ENCODE measurements around the gene LPCAT1. TPM values are rescaled to one million over a fixed set of nuclear protein-coding genes. Genes with fewer than 3 reads are reported as not detected.

LPCAT1 gene
- total and polyA plus RNA-seq, 2 of the 4 experiments (the other 2 are of a cell fraction), result 17.7 to 33.6 TPM

GRCh38 chr5:1483064-1483463, 40.7 kb downstream of the LPCAT1 start:
- ATAC-seq (ENCODE audit: low read depth) (no peak), DNase-seq (no peak)
- no peak overlapping the region for H3K23ac ChIP-seq (ENCODE audit: low read depth, low read length)
- ChIA-PET CTCF (no interaction called here), POLR2A (ENCODE audit: unreplicated experiment) (no interaction called here)
- H2BK120ac ChIP-seq (ENCODE audit: low read depth, low read length), result no peak overlapping the region
- H4K91ac ChIP-seq (ENCODE audit: insufficient read depth, low read depth, low read length), result no peak overlapping the region
- intact Hi-C loops (cut with micrococcal nuclease) (no loop called here), dilution Hi-C loops (cut with HindIII; ENCODE audit: low sequenced_read_pairs, unreplicated experiment) (no loop called here), in situ Hi-C loops (cut with MboI; ENCODE audit: low sequenced_read_pairs) (loop anchor here (10.0 kb wide), 1 partner anchor 162 kb away; no protein-coding TSS in a partner anchor)
- peaks cover 65% of the 10 kb centered on the region for H3K36me3 ChIP-seq (ENCODE audit: control insufficient read depth, insufficient read depth, low read length)
- no peak overlapping the region for H3K4ac ChIP-seq (ENCODE audit: low read depth, low read length)
- H4K8ac ChIP-seq (ENCODE audit: low read depth in 2 of 2, low read length in 2 of 2), result no peak overlapping the region
- H3K18ac ChIP-seq (ENCODE audit: low read depth, low read length), result no peak overlapping the region
- no CpG with 5 or more reads among the region's 13 CpGs for WGBS, 2 experiments (ENCODE audit: extremely low coverage in 2 of 2, insufficient read length in 1 of 2)
- H3K14ac ChIP-seq (replicated peaks; ENCODE audit: low read depth, low read length), result no peak overlapping the region
- no peak overlapping the region for H3K4me3 ChIP-seq (ENCODE audit: insufficient read depth, low read depth, low read length)
- H2AK9ac ChIP-seq (replicated peaks; ENCODE audit: low read depth, low read length, poor library complexity), result no peak overlapping the region
- peaks cover 25% of the 10 kb centered on the region for H4K20me1 ChIP-seq (ENCODE audit: insufficient read depth, low read length)
- no peak overlapping the region for H3K27ac ChIP-seq (ENCODE audit: insufficient read depth, low read length)
- no peak overlapping the region for H4K5ac ChIP-seq (ENCODE audit: low read depth, low read length)
- no peak overlapping the region for H2BK5ac ChIP-seq (ENCODE audit: low read depth, low read length, poor library complexity, severe bottlenecking)
- H2BK20ac ChIP-seq (ENCODE audit: low read depth, low read length), result no peak overlapping the region
- H3K9ac ChIP-seq (ENCODE audit: low read depth, low read length), result no peak overlapping the region
- H3K79me1 ChIP-seq (ENCODE audit: low read depth in 1 of 2, low read length in 2 of 2), result peaks cover 7 to 10% of the 10 kb centered on the region in 2 experiments
- no peak overlapping the region for H3K4me2 ChIP-seq (ENCODE audit: low read depth, low read length)
- H2BK15ac ChIP-seq (ENCODE audit: low read depth, low read length), result no peak overlapping the region
- no peaks in the 10 kb centered on the region for H3K9me3 ChIP-seq (ENCODE audit: control insufficient read depth, insufficient read depth, low read length)
- H2AK5ac ChIP-seq (ENCODE audit: low read depth, low read length), result no peak overlapping the region
- BruUV-seq (replicated peaks), result no TSS peak
- TF ChIP-seq CHD1 (IDR thresholded peaks at IDR 0.05; ENCODE audit: low read depth, low read length) (no peak), MAZ (IDR thresholded peaks at IDR 0.05; ENCODE audit: borderline replicate concordance, low read depth, low read length) (no peak), NFE2L2 (IDR thresholded peaks at IDR 0.05; ENCODE audit: low read depth, low read length) (no peak), RAD21 (IDR thresholded peaks at IDR 0.05; ENCODE audit: low read length) (no peak), BHLHE40 (IDR thresholded peaks at IDR 0.05; ENCODE audit: low read depth, low read length) (no peak), CEBPB (IDR thresholded peaks at IDR 0.05; ENCODE audit: low read depth, low read length) (no peak), RCOR1 (IDR thresholded peaks at IDR 0.05; ENCODE audit: insufficient replicate concordance, low read length) (no peak), MXI1 (IDR thresholded peaks at IDR 0.05; ENCODE audit: borderline replicate concordance, low read depth, low read length) (no peak), FOS (IDR thresholded peaks at IDR 0.05; ENCODE audit: low read depth, low read length) (no peak), MAFK (IDR thresholded peaks at IDR 0.05; ENCODE audit: low read depth, low read length) (no peak), SMC3 (IDR thresholded peaks at IDR 0.05; ENCODE audit: low read depth, low read length) (no peak), RFX5 (IDR thresholded peaks at IDR 0.05; ENCODE audit: low read depth, low read length) (no peak), USF2 (IDR thresholded peaks at IDR 0.05; ENCODE audit: low read depth, low read length) (no peak), POLR2A (IDR thresholded peaks at IDR 0.05; ENCODE audit: low read depth, low read length) (no peak)
- TF ChIP-seq, protein P1, sequence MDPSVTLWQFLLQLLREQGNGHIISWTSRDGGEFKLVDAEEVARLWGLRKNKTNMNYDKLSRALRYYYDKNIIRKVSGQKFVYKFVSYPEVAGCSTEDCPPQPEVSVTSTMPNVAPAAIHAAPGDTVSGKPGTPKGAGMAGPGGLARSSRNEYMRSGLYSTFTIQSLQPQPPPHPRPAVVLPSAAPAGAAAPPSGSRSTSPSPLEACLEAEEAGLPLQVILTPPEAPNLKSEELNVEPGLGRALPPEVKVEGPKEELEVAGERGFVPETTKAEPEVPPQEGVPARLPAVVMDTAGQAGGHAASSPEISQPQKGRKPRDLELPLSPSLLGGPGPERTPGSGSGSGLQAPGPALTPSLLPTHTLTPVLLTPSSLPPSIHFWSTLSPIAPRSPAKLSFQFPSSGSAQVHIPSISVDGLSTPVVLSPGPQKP (IDR thresholded peaks at IDR 0.05; ENCODE audit: borderline replicate concordance, low read depth, low read length), result no peak
- TF ChIP-seq, protein P2, sequence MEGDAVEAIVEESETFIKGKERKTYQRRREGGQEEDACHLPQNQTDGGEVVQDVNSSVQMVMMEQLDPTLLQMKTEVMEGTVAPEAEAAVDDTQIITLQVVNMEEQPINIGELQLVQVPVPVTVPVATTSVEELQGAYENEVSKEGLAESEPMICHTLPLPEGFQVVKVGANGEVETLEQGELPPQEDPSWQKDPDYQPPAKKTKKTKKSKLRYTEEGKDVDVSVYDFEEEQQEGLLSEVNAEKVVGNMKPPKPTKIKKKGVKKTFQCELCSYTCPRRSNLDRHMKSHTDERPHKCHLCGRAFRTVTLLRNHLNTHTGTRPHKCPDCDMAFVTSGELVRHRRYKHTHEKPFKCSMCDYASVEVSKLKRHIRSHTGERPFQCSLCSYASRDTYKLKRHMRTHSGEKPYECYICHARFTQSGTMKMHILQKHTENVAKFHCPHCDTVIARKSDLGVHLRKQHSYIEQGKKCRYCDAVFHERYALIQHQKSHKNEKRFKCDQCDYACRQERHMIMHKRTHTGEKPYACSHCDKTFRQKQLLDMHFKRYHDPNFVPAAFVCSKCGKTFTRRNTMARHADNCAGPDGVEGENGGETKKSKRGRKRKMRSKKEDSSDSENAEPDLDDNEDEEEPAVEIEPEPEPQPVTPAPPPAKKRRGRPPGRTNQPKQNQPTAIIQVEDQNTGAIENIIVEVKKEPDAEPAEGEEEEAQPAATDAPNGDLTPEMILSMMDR (conservative IDR thresholded peaks at IDR 0.05; ENCODE audit: low read depth, low read length), result no peak
- no peak overlapping the region for H2AFZ ChIP-seq (replicated peaks; ENCODE audit: low read length, poor library complexity)
- H3K9me1 ChIP-seq (ENCODE audit: insufficient read depth, low read length), result peaks cover 5% of the 10 kb centered on the region; the same call in 1 of the 2 replicates
- no peaks in the 10 kb centered on the region for H3K4me1 ChIP-seq (ENCODE audit: control insufficient read depth, insufficient read depth, low read length)
- no peak overlapping the region for H3K56ac ChIP-seq (ENCODE audit: extremely low read depth, insufficient read depth, low read length)
- H3K27me3 ChIP-seq (ENCODE audit: control insufficient read depth, insufficient read depth, low read length), result no peaks in the 10 kb centered on the region

Data from IMR-90 (cell line).